ENCODE data around the gene PRPF8. TPM values are rescaled to one million over a fixed set of nuclear protein-coding genes. Genes with fewer than 3 reads are reported as not detected.

Gene PRPF8
- total and polyA plus RNA-seq, 2 of the 13 experiments (the other 11 are each of a cell fraction or from before 2014, with no cell fraction given) = 112 to 179 TPM

GRCh38 chr17:1627982-1628855 lies 56.4 kb downstream of the PRPF8 start, which contains the start of gene SLC43A2 (continued):
- TF ChIP-seq, protein P1, sequence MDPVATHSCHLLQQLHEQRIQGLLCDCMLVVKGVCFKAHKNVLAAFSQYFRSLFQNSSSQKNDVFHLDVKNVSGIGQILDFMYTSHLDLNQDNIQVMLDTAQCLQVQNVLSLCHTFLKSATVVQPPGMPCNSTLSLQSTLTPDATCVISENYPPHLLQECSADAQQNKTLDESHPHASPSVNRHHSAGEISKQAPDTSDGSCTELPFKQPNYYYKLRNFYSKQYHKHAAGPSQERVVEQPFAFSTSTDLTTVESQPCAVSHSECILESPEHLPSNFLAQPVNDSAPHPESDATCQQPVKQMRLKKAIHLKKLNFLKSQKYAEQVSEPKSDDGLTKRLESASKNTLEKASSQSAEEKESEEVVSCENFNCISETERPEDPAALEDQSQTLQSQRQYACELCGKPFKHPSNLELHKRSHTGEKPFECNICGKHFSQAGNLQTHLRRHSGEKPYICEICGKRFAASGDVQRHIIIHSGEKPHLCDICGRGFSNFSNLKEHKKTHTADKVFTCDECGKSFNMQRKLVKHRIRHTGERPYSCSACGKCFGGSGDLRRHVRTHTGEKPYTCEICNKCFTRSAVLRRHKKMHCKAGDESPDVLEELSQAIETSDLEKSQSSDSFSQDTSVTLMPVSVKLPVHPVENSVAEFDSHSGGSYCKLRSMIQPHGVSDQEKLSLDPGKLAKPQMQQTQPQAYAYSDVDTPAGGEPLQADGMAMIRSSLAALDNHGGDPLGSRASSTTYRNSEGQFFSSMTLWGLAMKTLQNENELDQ (CRISPR knock-in tag; IDR thresholded peaks at IDR 0.05; ENCODE audit: borderline replicate concordance) = no peak
- TF ChIP-seq ZNF530 (CRISPR knock-in tag; IDR thresholded peaks at IDR 0.05; ENCODE audit: low read depth) (no peak), THRA (CRISPR knock-in tag; IDR thresholded peaks at IDR 0.05; ENCODE audit: borderline replicate concordance) (no peak), TFAP4 (IDR thresholded peaks at IDR 0.05; ENCODE audit: borderline replicate concordance, low read depth) (no peak), TBX3 (IDR thresholded peaks at IDR 0.05; ENCODE audit: borderline replicate concordance) (no peak), MAZ (IDR thresholded peaks at IDR 0.05; ENCODE audit: borderline replicate concordance, low read depth, low read length) (no peak), MAZ (CRISPR knock-in tag; IDR thresholded peaks at IDR 0.05; ENCODE audit: low read depth) (no peak; the same call in 1 of the 2 replicates), ZUFSP (CRISPR knock-in tag; IDR thresholded peaks at IDR 0.05; ENCODE audit: borderline replicate concordance) (no peak), GPN1 (CRISPR knock-in tag; IDR thresholded peaks at IDR 0.05; ENCODE audit: borderline replicate concordance) (no peak), ZNF607 (CRISPR knock-in tag; IDR thresholded peaks at IDR 0.05; ENCODE audit: borderline replicate concordance) (no peak), REXO4 (CRISPR knock-in tag; IDR thresholded peaks at IDR 0.05; ENCODE audit: borderline replicate concordance) (no peak), SCMH1 (CRISPR knock-in tag; IDR thresholded peaks at IDR 0.05; ENCODE audit: borderline replicate concordance) (no peak)
- TF ChIP-seq, protein P2, sequence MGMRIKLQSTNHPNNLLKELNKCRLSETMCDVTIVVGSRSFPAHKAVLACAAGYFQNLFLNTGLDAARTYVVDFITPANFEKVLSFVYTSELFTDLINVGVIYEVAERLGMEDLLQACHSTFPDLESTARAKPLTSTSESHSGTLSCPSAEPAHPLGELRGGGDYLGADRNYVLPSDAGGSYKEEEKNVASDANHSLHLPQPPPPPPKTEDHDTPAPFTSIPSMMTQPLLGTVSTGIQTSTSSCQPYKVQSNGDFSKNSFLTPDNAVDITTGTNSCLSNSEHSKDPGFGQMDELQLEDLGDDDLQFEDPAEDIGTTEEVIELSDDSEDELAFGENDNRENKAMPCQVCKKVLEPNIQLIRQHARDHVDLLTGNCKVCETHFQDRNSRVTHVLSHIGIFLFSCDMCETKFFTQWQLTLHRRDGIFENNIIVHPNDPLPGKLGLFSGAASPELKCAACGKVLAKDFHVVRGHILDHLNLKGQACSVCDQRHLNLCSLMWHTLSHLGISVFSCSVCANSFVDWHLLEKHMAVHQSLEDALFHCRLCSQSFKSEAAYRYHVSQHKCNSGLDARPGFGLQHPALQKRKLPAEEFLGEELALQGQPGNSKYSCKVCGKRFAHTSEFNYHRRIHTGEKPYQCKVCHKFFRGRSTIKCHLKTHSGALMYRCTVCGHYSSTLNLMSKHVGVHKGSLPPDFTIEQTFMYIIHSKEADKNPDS (CRISPR knock-in tag; IDR thresholded peaks at IDR 0.05) = no peak
- TF ChIP-seq, protein P3, sequence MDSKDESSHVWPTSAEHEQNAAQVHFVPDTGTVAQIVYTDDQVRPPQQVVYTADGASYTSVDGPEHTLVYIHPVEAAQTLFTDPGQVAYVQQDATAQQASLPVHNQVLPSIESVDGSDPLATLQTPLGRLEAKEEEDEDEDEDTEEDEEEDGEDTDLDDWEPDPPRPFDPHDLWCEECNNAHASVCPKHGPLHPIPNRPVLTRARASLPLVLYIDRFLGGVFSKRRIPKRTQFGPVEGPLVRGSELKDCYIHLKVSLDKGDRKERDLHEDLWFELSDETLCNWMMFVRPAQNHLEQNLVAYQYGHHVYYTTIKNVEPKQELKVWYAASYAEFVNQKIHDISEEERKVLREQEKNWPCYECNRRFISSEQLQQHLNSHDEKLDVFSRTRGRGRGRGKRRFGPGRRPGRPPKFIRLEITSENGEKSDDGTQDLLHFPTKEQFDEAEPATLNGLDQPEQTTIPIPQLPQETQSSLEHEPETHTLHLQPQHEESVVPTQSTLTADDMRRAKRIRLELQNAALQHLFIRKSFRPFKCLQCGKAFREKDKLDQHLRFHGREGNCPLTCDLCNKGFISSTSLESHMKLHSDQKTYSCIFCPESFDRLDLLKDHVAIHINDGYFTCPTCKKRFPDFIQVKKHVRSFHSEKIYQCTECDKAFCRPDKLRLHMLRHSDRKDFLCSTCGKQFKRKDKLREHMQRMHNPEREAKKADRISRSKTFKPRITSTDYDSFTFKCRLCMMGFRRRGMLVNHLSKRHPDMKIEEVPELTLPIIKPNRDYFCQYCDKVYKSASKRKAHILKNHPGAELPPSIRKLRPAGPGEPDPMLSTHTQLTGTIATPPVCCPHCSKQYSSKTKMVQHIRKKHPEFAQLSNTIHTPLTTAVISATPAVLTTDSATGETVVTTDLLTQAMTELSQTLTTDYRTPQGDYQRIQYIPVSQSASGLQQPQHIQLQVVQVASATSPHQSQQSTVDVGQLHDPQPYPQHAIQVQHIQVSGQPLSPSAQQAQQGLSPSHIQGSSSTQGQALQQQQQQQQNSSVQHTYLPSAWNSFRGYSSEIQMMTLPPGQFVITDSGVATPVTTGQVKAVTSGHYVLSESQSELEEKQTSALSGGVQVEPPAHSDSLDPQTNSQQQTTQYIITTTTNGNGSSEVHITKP (CRISPR knock-in tag; IDR thresholded peaks at IDR 0.05; ENCODE audit: low read depth) = no peak
